GM21576 (cell line): ENCODE results near the gene ZNF485.
"Not testable (repeated sequence)": the region's sequence is repeated elsewhere in the genome, so short reads cannot be mapped to it uniquely, and the experiment has no call there.

Source experiments
- ATAC-seq: cut with Tn5 transposase; IDR thresholded peaks from one replicate; pipeline ENCODE4 v1.9.1; 2021; ENCODE audit warnings: mild to moderate bottlenecking, moderate library complexity; ENCODE audit not compliant: unreplicated experiment

Gene ZNF485

GRCh38 chr10:43601576-43601975 is 4.7 kb upstream of the ZNF485 start:
- ATAC-seq, result not testable (repeated sequence)

- ATAC-seq, result no peak
Measured at GRCh38 chr10:43605850-43606322, 352 bp upstream of the ZNF485 start.

GRCh38 chr10:43607199-43607573 is 948 bp downstream of the ZNF485 start:
- no peak for ATAC-seq

- no peak for ATAC-seq
Measured at GRCh38 chr10:43610636-43611035, 4.4 kb downstream of the ZNF485 start.

GRCh38 chr10:43616697-43617370 is 10.6 kb downstream of the ZNF485 start:
- ATAC-seq, result no peak

- ATAC-seq, result no peak
Measured at GRCh38 chr10:43619368-43619767, 13.1 kb downstream of the ZNF485 start.

- ATAC-seq, result no peak
Measured at GRCh38 chr10:43622038-43622437, 15.8 kb downstream of the ZNF485 start.

- ATAC-seq, result no peak
Measured at GRCh38 chr10:43623351-43623750, 17.1 kb downstream of the ZNF485 start.

- no peak for ATAC-seq
Measured at GRCh38 chr10:43627942-43628341, 21.7 kb downstream of the ZNF485 start.

GRCh38 chr10:43628956-43629355 is 22.7 kb downstream of the ZNF485 start:
- ATAC-seq, result no peak

GRCh38 chr10:43635816-43636215 is 29.6 kb downstream of the ZNF485 start:
- ATAC-seq, result not testable (repeated sequence)

GRCh38 chr10:43640603-43641002 is 34.4 kb downstream of the ZNF485 start:
- no peak for ATAC-seq

GRCh38 chr10:43644252-43644651 is 38.0 kb downstream of the ZNF485 start:
- ATAC-seq, result no peak

- no peak for ATAC-seq
Measured at GRCh38 chr10:43645866-43646265, 39.6 kb downstream of the ZNF485 start.

- ATAC-seq, result no peak
Measured at GRCh38 chr10:43647576-43647975, 41.3 kb downstream of the ZNF485 start.

- ATAC-seq, result no peak
Measured at GRCh38 chr10:43648095-43648397, 41.8 kb downstream of the ZNF485 start.

GRCh38 chr10:43648398-43649184 is 42.4 kb downstream of the ZNF485 start, which contains the start of gene ZNF32:
Gene ZNF32 (minus strand): TSS chr10:43648881. CDS start chr10:43646133, 2,748 bp downstream.
- peak; percentile 99 for ATAC-seq

GRCh38 chr10:43649185-43649523 is 42.9 kb downstream of the ZNF485 start:
- no peak for ATAC-seq

- ATAC-seq, result no peak
Measured at GRCh38 chr10:43653746-43654145, 47.5 kb downstream of the ZNF485 start.

GRCh38 chr10:43655311-43655710 is 49.1 kb downstream of the ZNF485 start:
- no peak for ATAC-seq

GRCh38 chr10:43658227-43658626 is 52.0 kb downstream of the ZNF485 start:
- ATAC-seq, result no peak

- ATAC-seq, result no peak
Measured at GRCh38 chr10:43665054-43665453, 58.8 kb downstream of the ZNF485 start.
